SK-N-SH treated with all-trans-retinoic acid at 6 μM for 48 hours (cell line): ENCODE results near the gene CCR1.

ENCODE experiments used
- BACH2 ChIP-seq: fragments of 250-450 bp; sonication (Bioruptor Pico); IDR thresholded peaks from 2 replicates; pipeline ENCODE4 v1.9.0; 2021; ENCODE audit warnings: mild to moderate bottlenecking, borderline replicate concordance
- ESRRG ChIP-seq: fragments of 250-450 bp; sonication (Bioruptor Pico); IDR thresholded peaks from 2 replicates; pipeline ENCODE4 v1.6.1; 2021; ENCODE audit warnings: mild to moderate bottlenecking
- GLIS3 ChIP-seq: fragments of 250-450 bp; sonication (Bioruptor Pico); IDR thresholded peaks from 2 replicates; pipeline ENCODE4 v1.5.0; 2020; ENCODE audit warnings: mild to moderate bottlenecking, moderate library complexity

DNA sequence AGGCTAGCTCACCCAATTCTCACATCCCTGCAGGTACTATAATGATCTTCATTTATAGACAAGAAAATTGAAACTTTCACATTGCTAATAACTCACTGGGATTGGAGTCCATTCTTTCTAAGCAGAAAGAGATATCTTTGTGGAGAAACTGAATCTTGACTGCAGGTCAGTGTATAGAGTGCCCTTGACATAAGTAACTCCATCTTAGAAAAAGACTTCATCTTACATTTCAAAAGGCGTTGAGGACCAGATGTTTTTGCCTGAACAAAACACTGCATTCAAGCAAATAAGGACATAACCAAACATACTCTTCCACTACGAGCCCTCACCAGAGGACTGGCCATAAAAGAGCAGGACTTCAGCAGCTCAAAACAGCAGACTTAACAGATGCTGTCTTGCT lies 27.3 kb upstream of the CCR1 start:
- TF ChIP-seq GLIS3: no peak
- no peak for TF ChIP-seq BACH2 (CRISPR knock-in tag)
- no peak for TF ChIP-seq ESRRG (CRISPR knock-in tag)
